CD8-positive, alpha-beta memory T cell (primary cell): ENCODE measurements around the gene CYP26B1. TPM values are rescaled to one million over a fixed set of nuclear protein-coding genes. Genes with fewer than 3 reads are reported as not detected.

Experiments
- CTCF ChIA-PET: fragments of 350-600 bp; sonication (Branson Sonifier 250); formaldehyde crosslinking; loops from one replicate; lab custom pipeline; 2021; ENCODE audit warnings: antibody characterized with exemption; lab: Charles Lee
- POLR2A ChIA-PET: fragments of 350-600 bp; sonication (Branson Sonifier 250); formaldehyde crosslinking; loops from one replicate; lab custom pipeline; 2021; ENCODE audit warnings: antibody characterized with exemption; lab: Charles Lee
- DNase-seq, 5 donors: peaks; one replicate each; pipeline versions ENCODE4 v3.0.0 to v3.0.0-alpha.2; 2020 to 2022; ENCODE audit warnings: mixed read lengths in 1 of 5
- H3K27ac ChIP-seq: one replicate; pipeline ENCODE4 v1.7.0; 2013; ENCODE audit warnings: low read depth, mild to moderate bottlenecking, low read length, moderate library complexity
- H3K27me3 ChIP-seq: 2 replicates; pipeline ENCODE4 v1.7.0; 2013; ENCODE audit warnings: low read length, mild to moderate bottlenecking; ENCODE audit not compliant: insufficient read depth, poor library complexity, severe bottlenecking
- H3K36me3 ChIP-seq: 2 replicates; pipeline ENCODE4 v1.7.0; 2013; ENCODE audit warnings: mild to moderate bottlenecking, low read length, moderate library complexity; ENCODE audit not compliant: insufficient read depth
- H3K4me1 ChIP-seq: 2 replicates; pipeline ENCODE4 v1.7.0; 2013; ENCODE audit warnings: mild to moderate bottlenecking, low read length, moderate library complexity; ENCODE audit not compliant: insufficient read depth
- H3K4me3 ChIP-seq: 2 replicates; pipeline ENCODE4 v1.7.0; 2013; ENCODE audit warnings: mild to moderate bottlenecking, low read length
- H3K9me3 ChIP-seq: 2 replicates; pipeline ENCODE4 v1.7.0; 2013; ENCODE audit warnings: mild to moderate bottlenecking, low read length
- H3K27ac Mint-ChIP-seq, 8 donors: one replicate each; pipeline ENCODE4 v1.8.0; 2020 to 2021; ENCODE audit warnings: mixed read lengths in 8 of 8, mild to moderate bottlenecking in 6 of 8, inconsistent platforms in 3 of 8, moderate library complexity in 3 of 8
- H3K27me3 Mint-ChIP-seq, 2 donors: one replicate each; pipeline ENCODE4 v1.8.0; 2020 to 2021; ENCODE audit warnings: mixed read lengths in 2 of 2, mild to moderate bottlenecking in 1 of 2, moderate library complexity in 1 of 2
- H3K36me3 Mint-ChIP-seq, 3 donors: one replicate each; pipeline ENCODE4 v1.8.0; 2020 to 2021; ENCODE audit warnings: mixed read lengths in 3 of 3, inconsistent platforms in 1 of 3, mild to moderate bottlenecking in 1 of 3
- H3K4me1 Mint-ChIP-seq, 3 donors: one replicate each; pipeline ENCODE4 v1.8.0; 2020 to 2021; ENCODE audit warnings: mixed read lengths in 3 of 3, inconsistent platforms in 1 of 3, mild to moderate bottlenecking in 1 of 3
- H3K4me3 Mint-ChIP-seq, 7 donors: one replicate each; pipeline ENCODE4 v1.8.0; 2020 to 2021; ENCODE audit warnings: mixed read lengths in 7 of 7, mild to moderate bottlenecking in 6 of 7, moderate library complexity in 4 of 7, inconsistent platforms in 2 of 7
- H3K9me3 Mint-ChIP-seq, 5 donors: one replicate each; pipeline ENCODE4 v1.8.0; 2020 to 2022; ENCODE audit warnings: mixed read lengths in 5 of 5, mild to moderate bottlenecking in 3 of 5, moderate library complexity in 2 of 5, inconsistent platforms in 1 of 5
- polyA plus RNA-seq: library from polyadenylated mRNA; unstranded; fragments of 300-500 nt; fragmentation: Illumina TruSeq; gene quantifications from one replicate; pipeline ENCODE4 v1.2.3, GENCODE V29; 2021
- total RNA-seq, 2 experiments: library from RNA; stranded (reverse); gene quantifications; one replicate each; pipeline ENCODE4 v1.2.3, GENCODE V29; 2021

The CYP26B1 gene
- total and polyA plus RNA-seq, 3 experiments from 2014 or later: not detected

- peaks cover 15 to 31% (median 31%) of the 10 kb centered on the region in 3 donors for H3K36me3 Mint-ChIP-seq
- no peaks in the 10 kb centered on the region for H3K9me3 Mint-ChIP-seq
- H3K4me1 Mint-ChIP-seq: no peaks in the 10 kb centered on the region
- ChIA-PET POLR2A (no interaction called here), CTCF (interaction anchor here (0.6 to 0.8 kb wide), 2 partner anchors 18 to 880 kb away, joined by 3 read pairs; no protein-coding TSS in a partner anchor)
- H3K36me3 ChIP-seq: no peaks in the 10 kb centered on the region
- no peak overlapping the region for H3K4me3 ChIP-seq
- H3K27ac ChIP-seq: no peak overlapping the region
- H3K27me3 ChIP-seq: no peaks in the 10 kb centered on the region
- H3K4me1 ChIP-seq: no peaks in the 10 kb centered on the region
- H3K27ac Mint-ChIP-seq: no peak overlapping the region
- no peak overlapping the region for H3K4me3 Mint-ChIP-seq
- H3K9me3 ChIP-seq: no peaks in the 10 kb centered on the region
- DNase-seq: no peak
- no peaks in the 10 kb centered on the region for H3K27me3 Mint-ChIP-seq
Measured at GRCh38 chr2:72180351-72180750, 32.7 kb upstream of the CYP26B1 start.

GRCh38 chr2:72178551-72178950 is 30.9 kb upstream of the CYP26B1 start:
- no peaks in the 10 kb centered on the region for H3K27me3 ChIP-seq
- Mint-ChIP-seq H3K27me3 (no peaks in the 10 kb centered on the region), H3K27ac (peak overlapping the region in 1 of 8 donors; percentile 4), H3K4me1 (peaks cover 0 to 3% (median 2%) of the 10 kb centered on the region in 3 donors), H3K4me3 (no peak overlapping the region), H3K36me3 (peaks cover 20 to 31% (median 31%) of the 10 kb centered on the region in 3 donors), H3K9me3 (no peaks in the 10 kb centered on the region)
- H3K4me3 ChIP-seq: no peak overlapping the region
- ChIA-PET POLR2A (no interaction called here), CTCF (no interaction called here)
- no peaks in the 10 kb centered on the region for H3K9me3 ChIP-seq
- no peak overlapping the region for H3K27ac ChIP-seq
- no peaks in the 10 kb centered on the region for H3K36me3 ChIP-seq
- no peak for DNase-seq
- H3K4me1 ChIP-seq: no peaks in the 10 kb centered on the region

- Histone ChIP-seq H3K9me3 (no peaks in the 10 kb centered on the region), H3K36me3 (no peaks in the 10 kb centered on the region), H3K27me3 (no peaks in the 10 kb centered on the region), H3K4me1 (no peaks in the 10 kb centered on the region), H3K27ac (no peak overlapping the region), H3K4me3 (no peak overlapping the region)
- Mint-ChIP-seq H3K36me3 (peaks cover 18 to 31% (median 31%) of the 10 kb centered on the region in 3 donors), H3K4me1 (peaks cover 9 to 16% (median 11%) of the 10 kb centered on the region in 3 donors), H3K27ac (no peak overlapping the region), H3K4me3 (no peak overlapping the region), H3K9me3 (no peaks in the 10 kb centered on the region), H3K27me3 (peaks cover 0 to 1% of the 10 kb centered on the region in 2 donors)
- DNase-seq: no peak
- ChIA-PET CTCF (interaction anchor here (1.2 kb wide), 1 partner anchor 26 kb away, joined by 3 read pairs; no protein-coding TSS in a partner anchor), POLR2A (no interaction called here)
Measured at GRCh38 chr2:72176281-72176680, 28.6 kb upstream of the CYP26B1 start.

GRCh38 chr2:72175636-72176035 is 28.0 kb upstream of the CYP26B1 start:
- H3K27ac ChIP-seq: no peak overlapping the region
- no peak for DNase-seq
- CTCF ChIA-PET: interaction anchor here (1.2 kb wide), 1 partner anchor 25 kb away, joined by 3 read pairs; no protein-coding TSS in a partner anchor
- Mint-ChIP-seq H3K4me3 (no peak overlapping the region), H3K36me3 (peaks cover 18 to 31% (median 31%) of the 10 kb centered on the region in 3 donors), H3K4me1 (peaks cover 9 to 16% (median 11%) of the 10 kb centered on the region in 3 donors), H3K27me3 (peaks cover 0 to 1% of the 10 kb centered on the region in 2 donors), H3K27ac (no peak overlapping the region), H3K9me3 (peaks cover 0 to 2% (median 0%) of the 10 kb centered on the region in 5 donors)
- POLR2A ChIA-PET: no interaction called here
- H3K36me3 ChIP-seq: no peaks in the 10 kb centered on the region
- no peaks in the 10 kb centered on the region for H3K27me3 ChIP-seq
- H3K4me3 ChIP-seq: no peak overlapping the region
- H3K4me1 ChIP-seq: no peaks in the 10 kb centered on the region
- no peaks in the 10 kb centered on the region for H3K9me3 ChIP-seq

- Mint-ChIP-seq H3K9me3 (peaks cover 0 to 3% (median 0%) of the 10 kb centered on the region in 5 donors), H3K27me3 (peaks cover 0 to 1% of the 10 kb centered on the region in 2 donors), H3K36me3 (peaks cover 15 to 21% (median 19%) of the 10 kb centered on the region in 3 donors)
Measured at GRCh38 chr2:72173640-72174321, 26.1 kb upstream of the CYP26B1 start.

GRCh38 chr2:72172478-72172877 is 24.8 kb upstream of the CYP26B1 start:
- no peak overlapping the region for H3K27ac ChIP-seq
- Mint-ChIP-seq H3K27me3 (peaks cover 0 to 1% of the 10 kb centered on the region in 2 donors), H3K9me3 (peaks cover 0 to 5% (median 2%) of the 10 kb centered on the region in 5 donors), H3K4me3 (no peak overlapping the region), H3K4me1 (peaks cover 9 to 16% (median 11%) of the 10 kb centered on the region in 3 donors), H3K27ac (no peak overlapping the region), H3K36me3 (peaks cover 6 to 10% (median 8%) of the 10 kb centered on the region in 3 donors)
- no peak overlapping the region for H3K4me3 ChIP-seq
- H3K36me3 ChIP-seq: no peaks in the 10 kb centered on the region
- POLR2A ChIA-PET: no interaction called here
- CTCF ChIA-PET: no interaction called here
- DNase-seq: no peak
- H3K27me3 ChIP-seq: no peaks in the 10 kb centered on the region
- no peaks in the 10 kb centered on the region for H3K9me3 ChIP-seq
- no peaks in the 10 kb centered on the region for H3K4me1 ChIP-seq

More at GRCh38 chr2:72173640-72174321, 26.1 kb upstream of the CYP26B1 start:
- ChIA-PET CTCF (no interaction called here), POLR2A (no interaction called here)
- H3K4me3 Mint-ChIP-seq: no peak overlapping the region
- no peak overlapping the region for H3K27ac ChIP-seq
- H3K36me3 ChIP-seq: no peaks in the 10 kb centered on the region
- no peak for DNase-seq
- no peak overlapping the region for H3K4me3 ChIP-seq
- no peaks in the 10 kb centered on the region for H3K4me1 ChIP-seq
- no peak overlapping the region for H3K27ac Mint-ChIP-seq
- H3K4me1 Mint-ChIP-seq: peaks cover 9 to 16% (median 11%) of the 10 kb centered on the region in 3 donors
- no peaks in the 10 kb centered on the region for H3K9me3 ChIP-seq
- H3K27me3 ChIP-seq: no peaks in the 10 kb centered on the region

GRCh38 chr2:72166279-72166678 is 18.6 kb upstream of the CYP26B1 start:
- H3K4me3 Mint-ChIP-seq: no peak overlapping the region
- H3K4me1 Mint-ChIP-seq: no peaks in the 10 kb centered on the region
- peaks cover 0 to 5% (median 2%) of the 10 kb centered on the region in 5 donors for H3K9me3 Mint-ChIP-seq
- H3K36me3 ChIP-seq: no peaks in the 10 kb centered on the region
- CTCF ChIA-PET: no interaction called here
- H3K9me3 ChIP-seq: no peaks in the 10 kb centered on the region
- peaks cover 0 to 2% (median 0%) of the 10 kb centered on the region in 3 donors for H3K36me3 Mint-ChIP-seq
- no peak overlapping the region for H3K4me3 ChIP-seq
- no peak overlapping the region for H3K27ac Mint-ChIP-seq
- H3K27me3 ChIP-seq: no peaks in the 10 kb centered on the region
- peaks cover 8 to 10% of the 10 kb centered on the region in 2 donors for H3K27me3 Mint-ChIP-seq
- no peaks in the 10 kb centered on the region for H3K4me1 ChIP-seq
- no peak overlapping the region for H3K27ac ChIP-seq
- POLR2A ChIA-PET: no interaction called here
- no peak for DNase-seq

- no peak for DNase-seq
- H3K4me3 Mint-ChIP-seq: no peak overlapping the region
- POLR2A ChIA-PET: no interaction called here
- Histone ChIP-seq H3K4me3 (no peak overlapping the region), H3K4me1 (no peaks in the 10 kb centered on the region), H3K27ac (no peak overlapping the region), H3K36me3 (no peaks in the 10 kb centered on the region), H3K9me3 (no peaks in the 10 kb centered on the region), H3K27me3 (no peaks in the 10 kb centered on the region)
- peaks cover 0 to 2% (median 0%) of the 10 kb centered on the region in 3 donors for H3K36me3 Mint-ChIP-seq
- no peak overlapping the region for H3K27ac Mint-ChIP-seq
- CTCF ChIA-PET: no interaction called here
- peaks cover 0 to 5% (median 2%) of the 10 kb centered on the region in 5 donors for H3K9me3 Mint-ChIP-seq
- H3K27me3 Mint-ChIP-seq: peaks cover 8 to 15% of the 10 kb centered on the region in 2 donors
- no peaks in the 10 kb centered on the region for H3K4me1 Mint-ChIP-seq
Measured at GRCh38 chr2:72165792-72166191, 18.1 kb upstream of the CYP26B1 start.
